Fibroblast of lung (primary cell): ENCODE data around the gene PLEKHA5. TPM values are rescaled to one million over a fixed set of nuclear protein-coding genes. Genes with fewer than 3 reads are reported as not detected.

Experiments used
- DNase-seq, 2 donors: peaks; one replicate each; pipeline versions ENCODE4 v3.0.0 to v3.0.0-alpha.2; 2010; ENCODE audit warnings: low read depth in 2 of 2
- H2AFZ ChIP-seq: 2 replicates; pipeline ENCODE4 v1.5.1; 2012; ENCODE audit warnings: low read length, control low read depth, inconsistent platforms
- H3K27ac ChIP-seq: 2 replicates; pipeline ENCODE4 v1.5.1; 2011; ENCODE audit warnings: low read length, control low read depth; ENCODE audit not compliant: insufficient read depth
- H3K27me3 ChIP-seq: 2 replicates; pipeline ENCODE4 v1.5.1; 2011; ENCODE audit warnings: mild to moderate bottlenecking, low read length; ENCODE audit not compliant: control insufficient read depth, insufficient read depth
- H3K36me3 ChIP-seq: 2 replicates; pipeline ENCODE4 v1.5.1; 2011; ENCODE audit warnings: low read length; ENCODE audit not compliant: control insufficient read depth, insufficient read depth
- H3K4me1 ChIP-seq: 2 replicates; pipeline ENCODE4 v1.5.1; 2011; ENCODE audit warnings: low read length; ENCODE audit not compliant: control insufficient read depth, insufficient read depth; ENCODE audit errors: extremely low read depth
- H3K4me2 ChIP-seq: 2 replicates; pipeline ENCODE4 v1.5.1; 2011; ENCODE audit warnings: low read length, control low read depth; ENCODE audit not compliant: insufficient read depth; ENCODE audit errors: extremely low read depth
- H3K4me3 ChIP-seq, 4 experiments: fragments of 200-600 bp in 1 of 4; sonication (generic) in 1 of 4; replicated peaks in 1 of 4; 2 replicates each; pipeline ENCODE4 v1.5.1; 2011 to 2016; ENCODE audit warnings: low read length in 4 of 4, low read depth in 3 of 4, mild to moderate bottlenecking in 3 of 4, control low read depth in 2 of 4, inconsistent platforms in 1 of 4, mixed read lengths in 1 of 4; ENCODE audit not compliant: insufficient read depth in 1 of 4; ENCODE audit errors: control extremely low read depth in 1 of 4
- H3K79me2 ChIP-seq: 2 replicates; pipeline ENCODE4 v1.5.1; 2012; ENCODE audit warnings: mild to moderate bottlenecking, low read length, inconsistent platforms; ENCODE audit not compliant: control insufficient read depth, insufficient read depth
- H3K9ac ChIP-seq: 2 replicates; pipeline ENCODE4 v1.5.1; 2011; ENCODE audit warnings: mild to moderate bottlenecking, low read length, control low read depth; ENCODE audit not compliant: insufficient read depth
- H3K9me3 ChIP-seq: 2 replicates; pipeline ENCODE4 v1.5.1; 2012; ENCODE audit warnings: low read depth, low read length; ENCODE audit not compliant: control insufficient read depth, insufficient read depth
- H4K20me1 ChIP-seq: 2 replicates; pipeline ENCODE4 v1.5.1; 2011; ENCODE audit warnings: low read length; ENCODE audit not compliant: control insufficient read depth, insufficient read depth; ENCODE audit errors: extremely low read depth
- CTCF ChIP-seq, 2 donors: IDR thresholded peaks in 1 of 2; conservative IDR thresholded peaks in 1 of 2; 1 replicate in 1 of 2; 2 replicates in 1 of 2; pipeline ENCODE4 v1.5.1; 2011 to 2012; ENCODE audit warnings: low read length in 2 of 2, control low read depth in 1 of 2, inconsistent platforms in 1 of 2, low read depth in 1 of 2, mild to moderate bottlenecking in 1 of 2
- EZH2 ChIP-seq: IDR thresholded peaks from 2 replicates; pipeline ENCODE4 v1.5.1; 2012; ENCODE audit warnings: low read length, control low read depth, mild to moderate bottlenecking; ENCODE audit errors: missing control alignments
- polyA plus RNA-seq, 2 donors: library from polyadenylated mRNA; depleted of rRNA in 1 of 2; stranded (reverse) in 1 of 2; unstranded in 1 of 2; fragments of >200 nt; gene quantifications; 2 replicates each; pipeline ENCODE4 v1.2.1, GENCODE V29; 2011 to 2012; ENCODE audit warnings: missing spikeins in 1 of 2
- total RNA-seq: library from RNA; depleted of rRNA; stranded (reverse); fragments of >200 nt; gene quantifications from 2 replicates; pipeline ENCODE4 v1.2.1, GENCODE V29; 2014

Gene PLEKHA5
- total and polyA plus RNA-seq, 2 donors (not counting 1 experiment from before 2014, with no cell fraction given): 15.5 to 50.4 TPM

GRCh38 chr12:19419086-19419485, 289.6 kb downstream of the PLEKHA5 start:
- no peak for DNase-seq
- H2AFZ ChIP-seq: no peak overlapping the region
- no peak overlapping the region for H3K4me3 ChIP-seq
- no peaks in the 10 kb centered on the region for H3K4me1 ChIP-seq
- no peak overlapping the region for H3K4me2 ChIP-seq
- H3K79me2 ChIP-seq: no peaks in the 10 kb centered on the region
- H3K36me3 ChIP-seq: no peaks in the 10 kb centered on the region
- no peaks in the 10 kb centered on the region for H4K20me1 ChIP-seq
- no peak overlapping the region for H3K27ac ChIP-seq
- H3K9me3 ChIP-seq: no peaks in the 10 kb centered on the region
- no peak for TF ChIP-seq CTCF (conservative IDR thresholded peaks at IDR 0.05 in 1 of 2, IDR thresholded peaks at IDR 0.05 in 1 of 2; ENCODE audit: low read depth in 1 of 2, low read length in 2 of 2)
- no peak for TF ChIP-seq EZH2
- H3K9ac ChIP-seq: no peak overlapping the region
- H3K27me3 ChIP-seq: no peaks in the 10 kb centered on the region

- no peaks in the 10 kb centered on the region for H3K36me3 ChIP-seq
- no peak overlapping the region for H3K4me2 ChIP-seq
- DNase-seq: no peak
- no peak overlapping the region for H3K27ac ChIP-seq
- no peaks in the 10 kb centered on the region for H3K4me1 ChIP-seq
- no peaks in the 10 kb centered on the region for H3K27me3 ChIP-seq
- H4K20me1 ChIP-seq: no peaks in the 10 kb centered on the region
- H3K9me3 ChIP-seq: no peaks in the 10 kb centered on the region
- no peak overlapping the region for H3K9ac ChIP-seq
- H2AFZ ChIP-seq: no peak overlapping the region
- H3K79me2 ChIP-seq: no peaks in the 10 kb centered on the region
- TF ChIP-seq CTCF (conservative IDR thresholded peaks at IDR 0.05 in 1 of 2, IDR thresholded peaks at IDR 0.05 in 1 of 2; ENCODE audit: low read depth in 1 of 2, low read length in 2 of 2) (no peak), EZH2 (no peak)
- no peak overlapping the region for H3K4me3 ChIP-seq
Observed at GRCh38 chr12:19421503-19422282, 292.2 kb downstream of the PLEKHA5 start.

- Histone ChIP-seq H3K36me3 (no peaks in the 10 kb centered on the region), H3K27ac (no peak overlapping the region), H3K9ac (no peak overlapping the region), H3K9me3 (no peaks in the 10 kb centered on the region), H3K79me2 (no peaks in the 10 kb centered on the region), H3K27me3 (no peaks in the 10 kb centered on the region), H3K4me3 (no peak overlapping the region), H2AFZ (no peak overlapping the region), H3K4me1 (no peaks in the 10 kb centered on the region), H3K4me2 (no peak overlapping the region), H4K20me1 (no peaks in the 10 kb centered on the region)
- no peak for TF ChIP-seq EZH2
- TF ChIP-seq CTCF (conservative IDR thresholded peaks at IDR 0.05 in 1 of 2, IDR thresholded peaks at IDR 0.05 in 1 of 2; ENCODE audit: low read depth in 1 of 2, low read length in 2 of 2): no peak
- no peak for DNase-seq
Observed at GRCh38 chr12:19423166-19423930, 293.8 kb downstream of the PLEKHA5 start.
